IPS DF 19.7 (cell line): ENCODE measurements around the gene OR6C65.
"Not testable (repeated sequence)": the region's sequence is repeated elsewhere in the genome, so short reads cannot be mapped to it uniquely, and the experiment has no call there.

Experiments used
- DNase-seq: peaks from one replicate; pipeline ENCODE4 v3.0.0-alpha.2; 2013; ENCODE audit warnings: low read depth, low spot score

OR6C65 gene

DNA sequence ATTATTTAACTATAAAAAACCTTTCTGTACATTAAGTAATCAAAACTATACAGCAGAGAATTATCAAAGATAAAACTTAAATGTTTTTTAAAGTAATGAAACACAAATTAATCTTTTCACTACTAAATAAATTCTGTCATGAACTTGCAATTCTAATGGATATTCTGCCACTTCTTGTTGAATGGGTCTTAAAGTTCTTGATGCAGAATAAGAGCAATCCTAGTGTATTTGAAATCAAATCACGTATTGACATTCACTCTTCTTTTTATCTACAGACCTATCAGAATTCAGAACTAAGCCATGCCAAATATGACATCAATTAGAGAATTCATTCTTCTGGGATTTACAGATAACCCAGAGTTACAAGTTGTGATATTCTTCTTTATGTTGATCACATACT is at the start of gene OR6C65:
Gene OR6C65, plus strand, starts transcription at position 301 of the 400 bp plus-strand sequence. Its CDS starts 0 bp downstream, at position 301.
- DNase-seq = no peak

DNA sequence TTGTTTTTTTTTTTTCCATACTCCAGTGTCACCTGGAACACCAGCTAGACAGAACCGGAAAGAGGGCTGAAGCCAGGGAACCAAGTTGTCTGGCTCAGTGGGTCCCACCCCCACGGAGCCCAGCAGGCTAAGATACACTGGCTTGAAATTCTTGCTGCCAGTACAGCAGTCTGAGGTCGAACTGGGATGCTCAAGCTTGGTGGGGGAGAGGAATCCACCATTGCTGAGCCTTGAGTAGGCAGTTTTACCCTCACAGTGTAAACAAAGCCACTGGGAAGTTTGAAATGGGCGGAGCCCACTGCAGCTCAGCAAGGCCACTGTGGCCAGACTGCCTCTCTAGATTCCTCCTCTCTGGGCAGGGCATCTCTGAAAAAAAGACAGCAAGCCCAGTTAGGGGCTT is 45.0 kb upstream of the OR6C65 start:
- DNase-seq = not testable (repeated sequence)

DNA sequence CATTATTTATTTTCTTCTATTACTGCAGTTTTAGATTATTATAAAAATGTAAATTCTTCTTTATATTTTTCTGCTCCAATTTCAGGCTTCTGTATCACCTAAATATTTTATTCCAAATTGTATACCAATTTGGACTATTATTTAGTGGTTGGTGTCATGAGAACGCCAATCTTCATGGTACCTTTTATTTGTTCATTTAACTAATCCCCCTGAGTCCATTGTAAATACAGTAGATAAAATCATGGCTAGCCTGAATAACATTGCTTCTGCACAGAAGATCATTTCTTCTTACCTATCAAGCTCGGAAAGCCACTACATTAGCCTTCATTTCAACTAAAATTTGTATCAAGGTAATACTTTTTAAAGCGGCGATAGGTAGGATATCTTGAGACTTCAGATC is 37.7 kb upstream of the OR6C65 start, which contains the start of gene OR6C75:
Gene OR6C75, plus strand, starts transcription at position 301 of the 400 bp plus-strand sequence. CDS start 2,136 bp downstream, outside the sequence.
- DNase-seq = no peak

DNA sequence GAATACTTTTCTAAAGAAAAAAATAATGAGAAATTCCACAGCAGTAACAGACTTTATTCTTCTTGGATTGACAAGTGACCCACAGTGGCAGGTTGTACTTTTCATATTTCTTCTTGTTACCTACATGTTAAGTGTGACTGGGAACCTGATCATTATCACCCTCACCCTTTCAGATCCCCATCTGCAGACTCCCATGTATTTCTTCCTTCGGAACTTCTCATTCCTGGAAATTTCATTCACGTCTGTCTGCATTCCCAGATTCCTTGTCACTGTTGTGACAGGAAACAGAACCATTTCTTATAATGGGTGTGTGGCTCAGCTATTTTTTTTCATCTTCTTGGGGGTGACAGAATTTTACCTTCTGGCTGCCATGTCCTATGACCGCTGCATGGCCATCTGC is 35.2 kb upstream of the OR6C65 start:
- no peak for DNase-seq

DNA sequence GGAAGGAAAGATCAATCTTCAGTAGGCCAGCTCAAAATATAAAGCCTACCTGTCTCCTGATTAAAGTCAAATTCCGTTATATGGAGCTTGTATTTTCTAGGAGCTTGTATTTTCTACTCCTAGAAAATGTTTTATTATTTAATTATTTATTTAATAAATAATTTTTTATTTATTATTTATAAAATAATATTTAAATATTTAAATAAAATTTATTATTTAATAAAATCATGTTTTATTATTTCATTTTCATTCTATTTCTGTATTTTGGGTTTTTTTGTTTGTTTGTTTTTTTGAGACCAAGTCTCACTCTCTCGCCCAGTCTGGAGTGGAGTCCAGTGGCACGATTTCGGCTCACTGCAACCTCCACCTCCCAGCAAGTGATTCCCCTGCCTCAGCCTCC is 27.8 kb upstream of the OR6C65 start:
- no peak for DNase-seq

DNA sequence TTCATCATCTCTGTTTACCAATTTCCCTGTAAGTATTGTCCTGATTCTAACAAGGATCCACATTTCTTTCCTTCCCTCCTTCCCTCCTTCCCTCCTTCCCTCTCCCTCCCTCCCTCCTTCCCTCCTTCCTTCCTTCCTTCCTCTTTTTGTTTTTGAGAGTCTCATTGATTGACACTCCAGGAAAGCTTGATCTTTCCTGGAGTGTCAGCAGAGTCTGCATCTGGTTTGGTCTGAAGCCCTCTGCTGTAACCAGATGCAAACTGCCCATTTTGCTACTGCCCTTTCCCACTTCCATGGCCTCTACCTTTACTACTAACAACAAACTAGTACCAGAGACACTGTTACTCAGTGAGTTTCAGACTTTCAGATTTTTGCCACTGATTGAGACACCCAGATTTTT is 14.4 kb upstream of the OR6C65 start:
- peak; percentile 0 for DNase-seq

DNA sequence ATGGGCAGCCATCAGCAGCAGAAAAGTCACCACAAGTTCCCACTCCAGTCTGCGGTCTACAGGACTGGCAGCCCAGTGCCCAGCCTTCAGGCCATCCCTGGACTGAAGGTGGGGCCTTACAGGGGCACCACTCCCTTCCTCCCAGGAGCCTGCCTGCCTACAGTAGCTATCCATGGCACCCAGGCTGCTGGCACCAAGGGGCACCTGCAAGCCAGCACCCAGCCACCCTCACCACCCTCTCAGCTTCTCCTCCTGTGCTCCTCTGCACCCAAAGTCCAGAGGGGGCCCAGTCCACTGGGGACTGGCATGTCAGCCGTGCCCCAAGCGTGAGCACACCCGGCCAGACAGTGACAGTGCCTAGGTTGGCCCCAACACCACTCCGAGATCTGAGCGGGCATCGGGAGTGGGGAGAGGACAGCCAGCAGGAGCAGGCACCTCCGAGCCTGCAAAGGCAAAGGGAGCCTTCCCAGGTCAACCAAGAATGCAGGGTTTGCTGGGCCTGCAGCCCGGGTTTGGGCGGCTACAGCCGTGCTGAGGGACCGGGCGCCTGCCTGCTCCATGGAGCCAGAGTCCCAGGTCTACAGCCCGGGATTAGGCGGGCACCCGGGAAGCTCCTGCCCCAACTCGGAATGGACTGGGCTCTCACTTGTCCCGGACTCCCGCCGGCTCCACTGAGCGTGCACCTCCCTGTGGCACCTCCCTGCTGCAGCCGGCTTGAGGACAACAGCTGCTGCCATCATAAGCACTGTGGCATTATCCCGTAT is 8.1 kb upstream of the OR6C65 start:
- DNase-seq = no peak

DNA sequence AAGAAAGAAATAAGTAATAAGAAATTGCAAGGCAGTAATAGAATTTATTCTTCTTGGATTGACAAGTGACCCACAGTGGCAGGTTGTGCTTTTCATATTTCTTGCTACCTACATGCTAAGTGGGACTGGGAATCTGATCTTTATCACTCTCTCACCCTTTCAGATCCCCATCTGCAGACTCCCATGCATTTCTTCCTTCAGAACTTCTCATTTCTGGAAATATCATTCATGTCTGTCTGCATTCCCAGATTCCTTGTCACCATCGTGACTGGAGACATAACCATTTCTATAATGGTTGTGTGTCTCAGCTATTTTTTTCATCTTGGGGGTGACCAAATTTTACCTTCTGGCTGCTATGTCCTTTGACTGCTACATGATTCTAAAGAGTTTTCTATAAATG is 4.0 kb upstream of the OR6C65 start:
- DNase-seq = no peak

DNA sequence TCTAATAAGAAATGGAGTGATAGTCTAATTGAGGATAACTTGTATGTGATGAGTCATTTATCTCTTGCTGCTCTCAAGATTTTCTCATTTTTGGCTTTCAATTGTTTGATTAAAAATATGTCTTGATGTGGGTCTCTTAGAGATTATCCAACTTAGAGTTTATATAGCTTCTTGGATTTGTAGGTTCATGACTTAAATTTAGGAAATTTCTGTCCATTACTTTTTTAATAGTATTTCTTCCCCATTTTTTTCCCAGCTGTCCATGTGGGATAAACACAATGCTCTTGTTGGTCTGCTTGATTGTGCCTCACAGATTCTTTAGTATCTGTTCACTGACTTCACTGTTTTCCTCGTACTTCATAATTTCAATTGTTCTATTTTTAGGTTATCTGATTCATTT is 7.5 kb downstream of the OR6C65 start:
- DNase-seq = no peak

DNA sequence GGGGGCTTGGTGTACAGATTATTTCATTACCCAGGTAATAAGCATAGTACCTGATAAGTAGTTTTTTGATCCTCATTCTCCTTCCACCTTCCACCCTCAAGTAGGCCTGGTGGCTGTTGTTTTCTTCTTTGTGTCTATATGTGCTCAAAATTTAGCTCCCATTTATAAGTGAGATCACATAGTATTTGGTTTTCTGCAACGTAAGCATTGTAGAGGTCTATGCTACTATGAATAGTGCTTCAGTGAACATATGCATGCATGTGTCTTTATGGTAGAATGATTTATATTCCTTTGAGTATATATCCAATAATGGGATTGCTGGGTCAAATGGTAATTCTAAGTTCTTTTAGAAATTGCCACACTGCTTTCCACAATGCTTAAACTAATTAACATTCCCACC is 8.8 kb downstream of the OR6C65 start:
- not testable (repeated sequence) for DNase-seq

DNA sequence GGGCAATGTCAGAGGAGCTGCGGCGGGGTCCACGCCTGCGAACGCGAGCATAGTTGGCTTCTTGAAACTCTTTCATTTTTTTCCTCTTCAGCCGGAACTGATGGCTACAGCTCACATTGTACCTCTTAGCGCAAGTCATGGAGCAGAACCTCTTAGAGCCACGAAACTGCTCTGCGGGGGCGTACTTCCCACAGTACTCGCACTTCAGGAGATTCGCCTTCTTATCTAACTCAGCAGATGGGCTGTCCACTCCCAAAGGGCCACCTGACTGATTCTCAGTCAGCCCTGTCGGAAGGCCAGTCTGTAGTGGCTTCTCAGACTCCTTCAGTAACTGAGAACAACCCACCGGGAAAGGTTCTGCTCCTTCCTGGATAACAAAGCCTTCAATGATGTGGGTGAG is 11.8 kb downstream of the OR6C65 start:
- not testable (repeated sequence) for DNase-seq

DNA sequence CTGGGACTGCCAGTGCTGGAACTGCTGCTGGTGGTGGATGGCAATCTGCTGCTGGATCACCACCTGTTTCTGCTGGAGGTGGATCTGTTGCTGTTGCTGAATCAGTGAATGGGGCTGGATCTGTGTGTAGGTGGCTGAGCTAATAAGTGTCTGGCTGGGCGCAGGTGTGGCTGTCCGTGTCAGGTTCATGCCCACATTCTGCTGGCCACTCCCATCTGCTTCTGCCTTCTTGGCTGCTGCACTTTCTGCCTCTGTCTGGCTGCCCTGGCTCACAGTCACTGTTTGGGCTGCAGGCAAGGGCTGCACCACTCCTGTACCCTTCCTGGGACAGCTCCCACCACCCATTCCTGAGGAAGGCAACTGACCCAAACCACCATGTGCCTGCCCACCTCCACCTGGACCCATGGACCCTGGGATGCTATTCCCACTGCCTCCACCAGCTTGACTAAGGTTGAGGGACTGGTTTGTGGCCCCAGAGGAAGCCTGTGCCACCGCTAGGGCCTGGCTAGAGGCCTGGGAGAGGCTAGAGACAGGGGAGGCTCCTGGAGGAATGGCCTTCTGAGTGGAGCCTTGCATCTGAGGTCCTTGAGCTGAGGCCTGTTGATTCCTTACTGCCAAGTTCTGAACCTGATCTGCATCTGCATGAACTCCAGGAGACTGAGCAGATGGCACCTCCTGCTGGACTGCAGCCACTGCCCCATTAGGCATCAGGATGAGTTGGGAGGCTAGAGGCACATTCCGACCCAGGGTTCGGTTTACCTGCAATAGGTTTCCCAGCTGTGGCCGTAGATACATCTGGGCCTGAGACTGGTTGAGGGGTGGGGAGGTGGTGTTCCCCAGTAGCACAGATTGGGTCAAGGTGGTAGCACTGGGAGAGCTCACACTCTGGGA is 13.4 kb downstream of the OR6C65 start:
- DNase-seq = not testable (repeated sequence)

DNA sequence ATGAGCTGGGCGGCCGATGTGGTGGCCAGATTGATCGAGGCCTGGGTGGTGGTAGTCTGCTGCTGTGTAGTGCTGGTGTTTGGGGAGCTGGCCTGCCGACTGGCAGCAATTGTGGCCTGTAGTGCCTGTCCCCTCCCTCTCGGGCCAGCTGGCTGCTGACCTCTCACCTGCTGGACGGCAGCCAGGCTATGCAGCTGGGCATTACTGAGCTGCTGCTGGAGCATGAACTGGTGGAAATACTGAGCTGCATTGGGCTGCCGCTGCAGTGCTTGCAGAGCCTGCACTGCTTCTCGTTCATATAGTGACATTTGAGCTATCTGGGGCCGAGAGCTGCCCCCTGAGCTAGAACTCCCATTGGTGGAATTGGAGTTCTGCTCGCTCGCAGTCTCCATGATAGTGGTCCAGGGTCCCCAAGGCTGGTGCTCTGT is 14.1 kb downstream of the OR6C65 start:
- not testable (repeated sequence) for DNase-seq

DNA sequence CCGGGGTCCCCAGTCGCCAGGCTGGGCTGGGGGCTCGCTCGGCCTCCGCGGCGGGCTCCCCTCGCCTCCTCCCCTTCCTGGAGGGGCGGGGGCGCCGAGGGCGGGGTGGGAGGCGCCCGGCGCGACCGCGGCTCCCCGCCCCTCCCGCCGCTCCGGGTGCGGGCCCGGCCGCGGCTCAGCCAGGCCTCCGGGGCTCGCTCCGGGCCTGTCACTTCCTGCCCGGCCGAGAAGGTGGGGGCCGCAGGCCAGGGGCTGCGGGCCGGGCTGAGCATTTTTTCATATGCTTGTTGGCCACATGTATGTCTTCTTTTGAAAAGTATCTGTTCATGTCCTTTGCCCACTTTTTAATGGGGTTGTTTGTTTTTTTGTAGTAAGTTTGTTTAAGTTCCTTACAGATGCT is 14.6 kb downstream of the OR6C65 start:
- not testable (repeated sequence) for DNase-seq

DNA sequence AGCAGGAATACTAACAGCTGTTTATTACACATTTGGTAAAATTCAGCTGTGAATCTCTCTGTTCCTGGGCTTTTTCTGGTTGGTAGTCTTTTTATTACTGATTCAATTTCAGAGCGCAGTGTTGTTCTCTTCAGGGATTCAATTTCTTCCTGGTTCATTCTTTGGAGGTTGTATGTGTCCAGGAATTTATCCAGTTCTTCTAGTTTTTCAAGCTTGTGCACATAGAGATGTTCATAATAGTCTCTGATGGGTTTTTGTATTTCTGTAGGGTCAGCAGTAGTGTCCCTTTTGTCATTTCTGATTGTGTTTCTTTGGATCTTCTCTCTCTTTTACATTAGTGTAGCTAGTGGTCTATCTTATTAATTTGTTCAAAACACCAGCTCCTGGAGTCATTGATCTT is 16.6 kb downstream of the OR6C65 start:
- no peak for DNase-seq

DNA sequence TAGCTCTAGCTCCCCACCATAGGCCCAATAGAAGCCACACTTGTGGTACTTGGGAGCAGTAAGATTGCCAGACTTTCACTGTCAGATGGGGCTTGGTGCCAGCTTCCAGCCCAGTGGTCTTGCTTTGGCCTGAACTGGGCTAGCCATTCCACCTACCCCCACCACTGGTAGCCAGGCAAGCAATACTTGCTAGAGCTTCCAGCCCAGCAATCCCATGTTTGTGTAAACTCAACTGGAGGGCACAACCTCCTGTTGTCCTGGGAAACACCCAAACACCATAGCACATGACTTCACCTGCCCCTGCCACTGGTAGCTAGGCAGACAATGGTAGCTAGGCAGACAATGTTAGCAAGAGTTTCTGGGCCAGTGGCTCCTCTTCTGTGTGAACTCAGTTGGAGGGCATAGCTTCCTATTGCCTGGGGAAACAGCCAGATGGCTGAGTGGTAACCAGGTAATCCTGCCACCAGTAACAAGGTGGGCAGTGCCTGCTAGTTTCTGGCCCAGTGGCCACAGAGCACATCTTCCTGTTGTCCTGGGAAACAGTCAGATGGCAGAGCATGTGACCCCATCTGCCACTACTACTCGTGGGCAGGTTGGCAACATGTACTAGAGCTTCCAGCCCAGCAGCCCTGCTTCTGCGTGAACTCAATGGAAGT is 20.1 kb downstream of the OR6C65 start:
- DNase-seq = no peak

DNA sequence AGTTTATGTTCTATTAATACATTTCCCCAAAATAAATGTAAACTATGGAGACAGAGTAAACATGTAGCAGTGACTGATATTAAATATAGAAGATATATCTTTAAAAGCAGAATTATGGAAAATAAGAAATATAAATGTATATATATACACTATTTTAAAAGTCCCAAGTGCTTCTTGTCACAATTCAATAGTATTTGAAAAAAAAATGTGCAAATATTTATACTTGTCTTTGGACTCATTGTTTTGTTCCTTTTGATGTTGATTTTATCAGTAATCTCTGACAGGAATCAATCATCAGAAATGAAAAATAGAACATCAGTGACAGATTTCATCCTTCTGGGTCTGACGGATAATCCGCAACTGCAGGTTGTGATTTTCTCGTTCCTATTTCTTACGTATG is 25.6 kb downstream of the OR6C65 start, which contains the start of gene OR6C76:
Gene OR6C76, plus strand, starts transcription at position 301 of the 400 bp plus-strand sequence. Its CDS starts 0 bp downstream, at position 301.
- DNase-seq = no peak

DNA sequence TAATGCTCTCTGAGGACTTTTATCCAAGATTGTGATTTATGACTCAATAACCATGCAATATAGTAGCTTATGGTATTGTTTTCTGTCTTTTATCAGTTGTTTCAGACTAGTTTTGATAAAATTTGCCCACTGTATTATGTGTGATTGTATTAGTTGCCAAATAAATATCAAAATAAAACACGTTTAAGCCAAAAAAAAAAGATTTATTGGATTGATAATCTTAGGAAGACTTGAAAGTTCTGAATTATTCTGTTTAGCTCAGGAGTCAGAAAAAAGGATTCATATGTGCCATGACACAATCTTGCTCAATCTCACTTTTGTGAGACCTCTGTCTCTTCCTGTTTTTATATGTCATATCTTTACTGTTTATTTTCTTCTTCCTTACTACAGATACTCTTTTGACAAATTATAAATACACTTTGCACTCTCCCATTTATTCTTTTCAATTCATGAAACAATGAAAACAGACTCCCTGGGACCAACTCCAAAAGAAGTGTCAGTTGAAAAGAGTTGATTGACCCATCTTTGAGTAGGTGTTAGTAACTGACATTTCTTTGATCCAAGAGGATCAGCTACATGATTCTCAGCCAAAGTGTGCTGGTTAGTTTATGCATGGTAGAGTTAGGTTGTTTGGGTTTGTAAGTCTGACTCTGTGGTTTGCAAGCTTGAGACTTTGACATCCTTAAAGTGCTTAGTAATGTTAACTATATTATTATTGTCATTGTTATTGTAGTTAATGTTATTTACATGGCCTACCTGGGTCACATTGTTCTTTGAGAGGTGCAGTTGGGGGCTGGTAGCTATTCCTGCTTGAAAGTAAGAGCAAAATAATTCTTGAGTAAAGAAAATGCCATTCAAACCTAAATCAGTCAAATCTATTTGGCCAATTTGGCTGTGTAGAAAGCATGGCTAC is 28.3 kb downstream of the OR6C65 start:
- no peak for DNase-seq

DNA sequence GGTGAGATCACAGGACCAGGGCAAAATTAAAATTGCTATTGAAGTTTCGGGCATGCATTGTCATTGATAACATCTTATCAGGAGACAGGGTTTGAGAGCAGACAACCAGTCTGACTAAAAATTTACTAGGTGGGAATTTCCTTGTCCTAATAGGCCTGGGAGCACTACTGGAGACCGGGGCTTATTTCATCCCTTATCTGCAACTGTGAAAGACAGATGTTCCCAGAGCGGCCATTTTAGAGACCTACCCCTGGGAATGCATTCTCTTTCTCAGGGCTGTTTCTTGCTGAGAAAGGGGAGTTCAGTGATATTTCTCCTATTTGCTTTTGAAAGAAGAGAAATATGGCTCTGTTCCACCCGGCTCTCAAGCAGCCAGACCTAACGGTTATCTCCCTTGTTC is 40.9 kb downstream of the OR6C65 start:
- not testable (repeated sequence) for DNase-seq

DNA sequence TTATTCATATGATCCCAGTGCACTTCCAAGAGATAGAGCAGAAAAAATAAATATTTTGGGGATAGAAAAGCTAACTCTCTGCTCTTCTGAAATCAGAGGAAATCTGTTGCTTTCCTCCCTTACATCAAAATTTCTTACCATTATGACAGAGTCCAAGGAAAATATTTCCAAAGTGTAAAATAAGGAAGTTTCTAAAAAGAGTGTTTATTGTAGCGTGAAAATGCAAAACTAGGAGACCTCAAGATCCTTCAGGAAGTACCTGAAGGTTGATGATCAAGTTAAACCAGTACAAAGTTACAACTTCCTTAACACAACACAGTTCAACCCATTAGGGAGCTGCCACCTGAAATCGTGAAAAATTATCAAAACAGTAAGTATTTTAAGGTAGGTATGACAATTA is 43.4 kb downstream of the OR6C65 start, which contains the start of gene OR6C2:
Gene OR6C2, plus strand, starts transcription at position 301 of the 400 bp plus-strand sequence. CDS start 8,138 bp downstream, outside the sequence.
- no peak for DNase-seq

DNA sequence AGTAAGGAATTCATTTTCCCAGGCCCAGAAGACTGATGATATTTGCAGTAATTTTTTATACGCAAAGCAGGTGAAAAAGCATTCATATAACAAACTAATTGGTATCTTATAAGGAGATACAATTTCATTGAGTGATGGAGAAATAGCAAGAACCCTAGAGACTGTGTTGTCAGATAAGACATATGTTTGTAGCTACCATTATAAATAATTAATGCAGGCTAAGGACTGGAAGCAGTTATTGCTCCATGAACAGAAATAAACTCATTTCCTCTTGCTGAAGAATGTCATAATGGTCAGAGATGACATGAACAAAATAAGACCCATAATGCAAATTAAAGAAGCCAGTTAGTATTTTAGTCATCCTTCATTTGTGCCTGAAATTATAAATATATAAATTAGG is 45.0 kb downstream of the OR6C65 start:
- no peak for DNase-seq
